ENCODE results near the gene SERF2.

Gene SERF2

DNA sequence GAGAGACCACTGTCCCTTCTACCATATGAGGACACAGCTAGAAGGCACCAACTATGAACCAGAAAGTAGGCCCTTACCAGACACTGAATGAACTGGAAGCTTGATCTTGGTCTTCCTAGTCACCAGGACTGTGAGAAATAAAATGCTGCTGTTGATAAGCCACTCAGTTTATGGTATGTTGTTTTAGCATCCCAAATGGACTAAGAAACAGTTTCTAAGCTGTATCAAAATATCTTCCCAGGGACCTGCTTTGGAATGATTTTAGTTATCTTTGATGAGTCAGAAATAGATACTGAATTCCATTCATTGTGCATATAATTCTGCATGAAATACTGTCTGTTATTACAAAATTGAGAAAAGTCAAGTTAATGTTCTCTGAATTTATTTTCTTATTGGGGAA, 53.3 kb downstream of the SERF2 start:
- H3K4me3 ChIP-seq (replicated peaks; ENCODE audit: low read depth, low read length) = no peak overlapping the region
- no peak for TF ChIP-seq CTCF (IDR thresholded peaks at IDR 0.05; ENCODE audit: low read length, missing control alignments)
- DNase-seq (ENCODE audit: low read depth) = no peak
